Measurements from ENCODE around the gene RFXANK. TPM values are rescaled to one million over a fixed set of nuclear protein-coding genes. Genes with fewer than 3 reads are reported as not detected.

RFXANK gene
- total and polyA plus RNA-seq, 9 of the 15 experiments (the other 6 are each of a cell fraction or from before 2014, with no cell fraction given), result 68.6 to 181 (median 150) TPM

DNA sequence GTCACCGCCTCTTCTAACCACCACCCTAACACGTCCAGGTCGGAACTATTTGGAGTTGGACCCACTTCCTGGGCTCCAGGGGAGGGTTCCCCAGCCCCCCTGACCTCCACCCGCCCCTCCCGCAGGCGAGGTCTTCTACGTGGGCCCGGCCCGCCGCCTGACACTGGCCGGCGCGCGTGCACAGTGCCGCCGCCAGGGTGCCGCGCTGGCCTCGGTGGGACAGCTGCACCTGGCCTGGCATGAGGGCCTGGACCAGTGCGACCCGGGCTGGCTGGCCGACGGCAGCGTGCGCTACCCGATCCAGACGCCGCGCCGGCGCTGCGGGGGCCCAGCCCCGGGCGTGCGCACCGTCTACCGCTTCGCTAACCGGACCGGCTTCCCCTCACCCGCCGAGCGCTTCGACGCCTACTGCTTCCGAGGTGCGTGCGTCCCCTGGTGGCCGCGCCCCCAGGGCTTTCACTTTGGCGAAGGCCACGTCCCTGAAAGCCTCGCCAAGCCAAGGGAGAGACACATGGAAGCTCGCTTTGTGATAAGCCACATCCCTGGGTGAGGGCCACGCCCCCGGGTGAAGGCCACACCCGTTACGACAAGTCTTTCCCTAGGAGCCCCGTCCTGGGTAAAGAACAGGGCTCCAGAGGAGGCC lies 32.9 kb downstream of the RFXANK start (continued):
- no peak for TF ChIP-seq TSC22D4 (tag; IDR thresholded peaks at IDR 0.05)
- no peak for TF ChIP-seq ZNF696 (CRISPR knock-in tag; conservative IDR thresholded peaks at IDR 0.05)
- TF ChIP-seq, protein P1, sequence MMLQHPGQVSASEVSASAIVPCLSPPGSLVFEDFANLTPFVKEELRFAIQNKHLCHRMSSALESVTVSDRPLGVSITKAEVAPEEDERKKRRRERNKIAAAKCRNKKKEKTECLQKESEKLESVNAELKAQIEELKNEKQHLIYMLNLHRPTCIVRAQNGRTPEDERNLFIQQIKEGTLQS (IDR thresholded peaks at IDR 0.05), result no peak
- TF ChIP-seq, protein P1 (CRISPR knock-in tag; conservative IDR thresholded peaks at IDR 0.05), result peak; percentile 77; the same call in 1 of the 2 replicates
- no peak for TF ChIP-seq SNRNP70 (optimal IDR thresholded peaks at IDR 0.05; ENCODE audit: low read depth, low read length)
- peak; percentile 72; the same call in 1 of the 2 replicates for TF ChIP-seq ZNF263 (CRISPR knock-in tag; IDR thresholded peaks at IDR 0.05; ENCODE audit: borderline replicate concordance)
- TF ChIP-seq GATAD2A (IDR thresholded peaks at IDR 0.05), result 0 out of 2 replicates have a peak, but pooled peaks have one; percentile 39
- TF ChIP-seq ZKSCAN3 (CRISPR knock-in tag; IDR thresholded peaks at IDR 0.05), result no peak
- peak; percentile 74 to 84 for TF ChIP-seq MAZ (CRISPR knock-in tag; conservative IDR thresholded peaks at IDR 0.05 in 1 of 2, IDR thresholded peaks at IDR 0.05 in 1 of 2)
- peak; percentile 76; the same call in 1 of the 2 replicates for TF ChIP-seq NR2C2 (CRISPR knock-in tag; IDR thresholded peaks at IDR 0.05)
- TF ChIP-seq NR2C2 (tag; IDR thresholded peaks at IDR 0.05), result peak; percentile 66; the same call in 1 of the 2 replicates
- TF ChIP-seq, protein P2, sequence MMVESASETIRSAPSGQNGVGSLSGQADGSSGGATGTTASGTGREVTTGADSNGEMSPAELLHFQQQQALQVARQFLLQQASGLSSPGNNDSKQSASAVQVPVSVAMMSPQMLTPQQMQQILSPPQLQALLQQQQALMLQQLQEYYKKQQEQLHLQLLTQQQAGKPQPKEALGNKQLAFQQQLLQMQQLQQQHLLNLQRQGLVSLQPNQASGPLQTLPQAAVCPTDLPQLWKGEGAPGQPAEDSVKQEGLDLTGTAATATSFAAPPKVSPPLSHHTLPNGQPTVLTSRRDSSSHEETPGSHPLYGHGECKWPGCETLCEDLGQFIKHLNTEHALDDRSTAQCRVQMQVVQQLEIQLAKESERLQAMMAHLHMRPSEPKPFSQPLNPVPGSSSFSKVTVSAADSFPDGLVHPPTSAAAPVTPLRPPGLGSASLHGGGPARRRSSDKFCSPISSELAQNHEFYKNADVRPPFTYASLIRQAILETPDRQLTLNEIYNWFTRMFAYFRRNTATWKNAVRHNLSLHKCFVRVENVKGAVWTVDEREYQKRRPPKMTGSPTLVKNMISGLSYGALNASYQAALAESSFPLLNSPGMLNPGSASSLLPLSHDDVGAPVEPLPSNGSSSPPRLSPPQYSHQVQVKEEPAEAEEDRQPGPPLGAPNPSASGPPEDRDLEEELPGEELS (CRISPR knock-in tag; IDR thresholded peaks at IDR 0.05; ENCODE audit: borderline replicate concordance), result peak; percentile 99
- TF ChIP-seq, protein P3, sequence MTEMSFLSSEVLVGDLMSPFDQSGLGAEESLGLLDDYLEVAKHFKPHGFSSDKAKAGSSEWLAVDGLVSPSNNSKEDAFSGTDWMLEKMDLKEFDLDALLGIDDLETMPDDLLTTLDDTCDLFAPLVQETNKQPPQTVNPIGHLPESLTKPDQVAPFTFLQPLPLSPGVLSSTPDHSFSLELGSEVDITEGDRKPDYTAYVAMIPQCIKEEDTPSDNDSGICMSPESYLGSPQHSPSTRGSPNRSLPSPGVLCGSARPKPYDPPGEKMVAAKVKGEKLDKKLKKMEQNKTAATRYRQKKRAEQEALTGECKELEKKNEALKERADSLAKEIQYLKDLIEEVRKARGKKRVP (CRISPR knock-in tag; IDR thresholded peaks at IDR 0.05), result no peak
- peak in 1 of 2 experiments; percentile 88; a peak in 2 of 4 replicates for TF ChIP-seq NONO (IDR thresholded peaks at IDR 0.05; ENCODE audit: low read depth in 2 of 2, low read length in 1 of 2)
- TF ChIP-seq NFIC (IDR thresholded peaks at IDR 0.05), result peak; percentile 80
- TF ChIP-seq, protein P4, sequence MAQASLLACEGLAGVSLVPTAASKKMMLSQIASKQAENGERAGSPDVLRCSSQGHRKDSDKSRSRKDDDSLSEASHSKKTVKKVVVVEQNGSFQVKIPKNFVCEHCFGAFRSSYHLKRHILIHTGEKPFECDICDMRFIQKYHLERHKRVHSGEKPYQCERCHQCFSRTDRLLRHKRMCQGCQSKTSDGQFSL (CRISPR knock-in tag; IDR thresholded peaks at IDR 0.05), result peak; percentile 91
- TF ChIP-seq, protein P4 (tag; IDR thresholded peaks at IDR 0.05), result no peak
- TF ChIP-seq NFYB (IDR thresholded peaks at IDR 0.05; ENCODE audit: extremely low read depth, insufficient read length), result no peak
- TF ChIP-seq ETV6 (IDR thresholded peaks at IDR 0.05; ENCODE audit: borderline replicate concordance in 1 of 2, low read depth in 2 of 2, low read length in 1 of 2), result no peak
- TF ChIP-seq ETV6 (CRISPR knock-in tag; IDR thresholded peaks at IDR 0.05; ENCODE audit: borderline replicate concordance), result peak; percentile 96; the same call in 1 of the 2 replicates
- no peak for TF ChIP-seq ZNF561 (CRISPR knock-in tag; conservative IDR thresholded peaks at IDR 0.05)
- no peak for TF ChIP-seq ZNF140 (CRISPR knock-in tag; IDR thresholded peaks at IDR 0.05)
- peak; percentile 57 for TF ChIP-seq RBBP5 (IDR thresholded peaks at IDR 0.05; ENCODE audit: borderline replicate concordance, insufficient read depth, low read length, poor library complexity, severe bottlenecking)
- TF ChIP-seq KAT7 (CRISPR knock-in tag; IDR thresholded peaks at IDR 0.05; ENCODE audit: borderline replicate concordance), result peak; percentile 89; the same call in 1 of the 2 replicates

Measured in K562 (cell line).